Measurements from ENCODE around the gene ADARB1.

The ADARB1 gene

GRCh38 chr21:45261093-45261492 is 186.7 kb downstream of the ADARB1 start:
- Histone ChIP-seq H3K36me3 (peaks cover 31% of the 10 kb centered on the region), H3K4me3 (ENCODE audit: low read depth in 1 of 2, low read length in 1 of 2) (no peak overlapping the region)

GRCh38 chr21:45262041-45262581 is 187.7 kb downstream of the ADARB1 start:
- H3K36me3 ChIP-seq, result peaks cover 42% of the 10 kb centered on the region
- no peaks in the 10 kb centered on the region for H3K9me3 ChIP-seq
- H3K4me1 ChIP-seq (ENCODE audit: control insufficient read depth in 1 of 2, insufficient read depth in 1 of 2, low read depth in 1 of 2, low read length in 1 of 2), result no peaks in the 10 kb centered on the region
- no peak for TF ChIP-seq CTCF (IDR thresholded peaks at IDR 0.05)
- no peak overlapping the region for H3K27ac ChIP-seq
- peaks cover 12% of the 10 kb centered on the region for H3K27me3 ChIP-seq
- H3K4me3 ChIP-seq (ENCODE audit: low read depth in 1 of 2, low read length in 1 of 2), result no peak overlapping the region

More at GRCh38 chr21:45261093-45261492, 186.7 kb downstream of the ADARB1 start:
- no peak for TF ChIP-seq CTCF (IDR thresholded peaks at IDR 0.05)
- Histone ChIP-seq H3K4me1 (ENCODE audit: control insufficient read depth in 1 of 2, insufficient read depth in 1 of 2, low read depth in 1 of 2, low read length in 1 of 2) (no peaks in the 10 kb centered on the region), H3K9me3 (no peaks in the 10 kb centered on the region), H3K27me3 (peaks cover 23% of the 10 kb centered on the region), H3K27ac (no peak overlapping the region)

- Histone ChIP-seq H3K4me3 (ENCODE audit: low read depth in 1 of 2, low read length in 1 of 2) (no peak overlapping the region), H3K27ac (no peak overlapping the region), H3K36me3 (peaks cover 47% of the 10 kb centered on the region), H3K4me1 (ENCODE audit: control insufficient read depth in 1 of 2, insufficient read depth in 1 of 2, low read depth in 1 of 2, low read length in 1 of 2) (no peaks in the 10 kb centered on the region), H3K9me3 (no peaks in the 10 kb centered on the region), H3K27me3 (peaks cover 7% of the 10 kb centered on the region)
- no peak for TF ChIP-seq CTCF (IDR thresholded peaks at IDR 0.05)
Observed at GRCh38 chr21:45262616-45263015, 188.2 kb downstream of the ADARB1 start.

GRCh38 chr21:45263534-45263933 is 189.2 kb downstream of the ADARB1 start:
- TF ChIP-seq CTCF (IDR thresholded peaks at IDR 0.05), result no peak
- no peak overlapping the region for H3K27ac ChIP-seq
- H3K4me1 ChIP-seq (ENCODE audit: control insufficient read depth in 1 of 2, insufficient read depth in 1 of 2, low read depth in 1 of 2, low read length in 1 of 2), result no peaks in the 10 kb centered on the region
- H3K36me3 ChIP-seq, result peaks cover 56% of the 10 kb centered on the region
- no peaks in the 10 kb centered on the region for H3K9me3 ChIP-seq
- H3K27me3 ChIP-seq, result no peaks in the 10 kb centered on the region
- no peak overlapping the region for H3K4me3 ChIP-seq (ENCODE audit: low read depth in 1 of 2, low read length in 1 of 2)

GRCh38 chr21:45264146-45264911 is 189.9 kb downstream of the ADARB1 start:
- Histone ChIP-seq H3K27me3 (no peaks in the 10 kb centered on the region), H3K4me1 (ENCODE audit: control insufficient read depth in 1 of 2, insufficient read depth in 1 of 2, low read depth in 1 of 2, low read length in 1 of 2) (no peaks in the 10 kb centered on the region), H3K27ac (no peak overlapping the region), H3K36me3 (peaks cover 56% of the 10 kb centered on the region), H3K4me3 (ENCODE audit: low read depth in 1 of 2, low read length in 1 of 2) (no peak overlapping the region), H3K9me3 (no peaks in the 10 kb centered on the region)
- no peak for TF ChIP-seq CTCF (IDR thresholded peaks at IDR 0.05)
